ENCODE results near the gene HAPSTR1. TPM values are rescaled to one million over a fixed set of nuclear protein-coding genes. Genes with fewer than 3 reads are reported as not detected.

Gene HAPSTR1
- total and polyA plus RNA-seq, 2 of the 13 experiments (the other 11 are each of a cell fraction or from before 2014, with no cell fraction given): 25.2 to 83.2 TPM

DNA sequence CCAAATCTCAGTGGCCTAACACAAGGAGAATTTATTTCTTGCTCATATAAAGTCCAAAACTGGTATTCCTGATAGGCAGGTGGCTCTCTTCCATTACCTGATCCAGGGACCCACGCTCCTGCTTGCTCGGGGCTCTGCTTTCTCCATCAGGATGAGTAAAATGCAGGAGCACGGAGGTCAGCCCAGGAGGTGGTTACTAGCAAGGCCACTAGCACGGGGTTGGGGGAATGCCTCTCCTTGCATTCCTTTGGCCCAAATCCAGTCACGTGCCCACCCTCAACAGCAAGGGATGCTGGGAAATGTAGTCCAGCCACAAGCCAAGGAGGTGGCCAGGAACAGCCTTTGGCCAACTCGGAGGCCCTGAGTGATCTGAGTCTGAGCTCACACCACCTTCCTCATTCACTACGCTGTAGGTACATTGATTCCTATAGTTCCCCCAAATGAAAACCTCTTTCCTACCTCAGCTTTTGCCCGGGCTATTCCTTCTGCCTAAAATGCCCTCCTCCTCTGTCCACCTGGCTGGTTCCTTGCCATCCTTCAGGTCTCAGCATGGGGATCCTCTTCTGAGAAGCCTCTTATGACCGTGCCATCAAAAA, 38.3 kb upstream of the HAPSTR1 start (continued):
- TF ChIP-seq ZNF572 (CRISPR knock-in tag; IDR thresholded peaks at IDR 0.05): 0 out of 2 replicates have a peak, but pooled peaks have one; percentile 22
- peak; percentile 100 for TF ChIP-seq THAP11 (CRISPR knock-in tag; IDR thresholded peaks at IDR 0.05)
- TF ChIP-seq ZNF687 (CRISPR knock-in tag; IDR thresholded peaks at IDR 0.05): peak; percentile 58
- TF ChIP-seq ZBTB8A (CRISPR knock-in tag; IDR thresholded peaks at IDR 0.05; ENCODE audit: borderline replicate concordance, low read depth): no peak
- TF ChIP-seq REPIN1 (CRISPR knock-in tag; IDR thresholded peaks at IDR 0.05; ENCODE audit: borderline replicate concordance, low read depth): peak; percentile 29; the same call in 1 of the 2 replicates
- TF ChIP-seq, protein P1, sequence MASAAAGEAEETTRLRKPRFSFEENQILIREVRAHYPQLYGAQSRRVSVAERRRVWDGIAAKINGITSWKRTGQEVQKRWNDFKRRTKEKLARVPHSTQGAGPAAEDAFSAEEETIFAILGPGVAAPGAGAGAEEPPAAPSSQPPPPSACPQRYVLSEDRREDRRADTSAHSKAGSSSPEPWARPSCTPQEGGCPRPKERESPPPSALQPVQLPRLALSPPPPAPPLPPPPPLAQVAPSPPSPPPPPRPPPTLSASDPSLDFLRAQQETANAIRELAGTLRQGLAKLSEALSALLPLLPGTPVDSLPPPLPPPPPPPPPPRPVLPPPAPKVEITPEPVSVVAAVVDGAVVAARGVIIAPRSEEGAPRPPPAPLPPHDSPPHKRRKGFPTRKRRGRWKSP (CRISPR knock-in tag; IDR thresholded peaks at IDR 0.05): no peak
- TF ChIP-seq ZNF142 (CRISPR knock-in tag; IDR thresholded peaks at IDR 0.05): no peak
- peak; percentile 58; the same call in 1 of the 2 replicates for TF ChIP-seq ZNF605 (CRISPR knock-in tag; IDR thresholded peaks at IDR 0.05)
- TF ChIP-seq MEF2D (CRISPR knock-in tag; IDR thresholded peaks at IDR 0.05): peak; percentile 62; the same call in 1 of the 2 replicates
- peak; percentile 47; the same call in 1 of the 2 replicates for TF ChIP-seq PITX1 (CRISPR knock-in tag; IDR thresholded peaks at IDR 0.05)
- TF ChIP-seq ELF1 (CRISPR knock-in tag; IDR thresholded peaks at IDR 0.05): peak; percentile 55; the same call in 1 of the 2 replicates
- TF ChIP-seq KDM2A (CRISPR knock-in tag; IDR thresholded peaks at IDR 0.05; ENCODE audit: borderline replicate concordance, low read depth): peak; percentile 54; the same call in 1 of the 2 replicates
- peak; percentile 46; the same call in 1 of the 2 replicates for TF ChIP-seq ZNF281 (CRISPR knock-in tag; IDR thresholded peaks at IDR 0.05; ENCODE audit: borderline replicate concordance)
- TF ChIP-seq SALL1 (CRISPR knock-in tag; IDR thresholded peaks at IDR 0.05): peak; percentile 78
- no peak for TF ChIP-seq ZNF768 (CRISPR knock-in tag; IDR thresholded peaks at IDR 0.05)
